K562 (cell line): Measurements from ENCODE around the gene PELI2. TPM values are rescaled to one million over a fixed set of nuclear protein-coding genes. Genes with fewer than 3 reads are reported as not detected.

Experiments
- DIDO1 ChIP-seq: fragments of 450-650 bp; IDR thresholded peaks from 2 replicates; pipeline ENCODE4 v1.6.1; 2016; ENCODE audit warnings: low read depth, missing biosample characterization, missing genetic modification characterization
- FOXM1 ChIP-seq, 2 experiments: fragments of 450-650 bp in 1 of 2; sonication (generic) in 1 of 2; formaldehyde crosslinking in 1 of 2; IDR thresholded peaks; 2 replicates each; pipeline versions ENCODE4 v1.6.1 to v1.9.0; 2017 to 2022; ENCODE audit warnings: low read depth in 2 of 2, mild to moderate bottlenecking in 2 of 2, missing genetic modification reagents in 1 of 2, moderate library complexity in 1 of 2
- GABPB2 ChIP-seq: fragments of 250-450 bp; sonication (Bioruptor Pico); conservative IDR thresholded peaks from 2 replicates; pipeline ENCODE4 v1.5.1; 2021; ENCODE audit warnings: mild to moderate bottlenecking
- KAT2B ChIP-seq: IDR thresholded peaks from one replicate; pipeline ENCODE4 v1.6.1; 2012; ENCODE audit warnings: low read depth, mild to moderate bottlenecking, control low read depth, inconsistent platforms, low read length, moderate library complexity
- LARP7 ChIP-seq: fragments of 450-650 bp; IDR thresholded peaks from 2 replicates; pipeline ENCODE4 v1.6.1; 2016
- MYNN ChIP-seq, 2 experiments: sonication (generic); formaldehyde crosslinking in 1 of 2; IDR thresholded peaks; 2 replicates each; pipeline versions ENCODE4 v1.5.0 to v1.6.1; 2016 to 2020; ENCODE audit warnings: antibody characterized with exemption in 1 of 2, missing genetic modification reagents in 1 of 2
- NFRKB ChIP-seq: fragments of 450-650 bp; IDR thresholded peaks from 2 replicates; pipeline ENCODE4 v1.6.1; 2016; ENCODE audit warnings: low read depth
- SNRNP70 ChIP-seq: fragments of 200-400 bp; formaldehyde crosslinking; optimal IDR thresholded peaks from 2 replicates; pipeline ENCODE3; 2017; ENCODE audit warnings: low read depth, low read length
- SRF ChIP-seq, 2 experiments: fragments of 250-450, 450-650 bp in 1 of 2; sonication (Bioruptor Pico) in 1 of 2; sonication (generic) in 1 of 2; formaldehyde crosslinking; IDR thresholded peaks; 2 replicates each; pipeline versions ENCODE4 v1.5.0 to v1.5.1; 2020 to 2022; ENCODE audit warnings: mild to moderate bottlenecking in 1 of 2, missing genetic modification reagents in 1 of 2
- SRSF9 ChIP-seq: fragments of 200-400 bp; formaldehyde crosslinking; IDR thresholded peaks from 2 replicates; pipeline ENCODE4 v1.6.1; 2017; ENCODE audit warnings: low read depth, low read length, borderline replicate concordance
- ZNF124 ChIP-seq: sonication (generic); formaldehyde crosslinking; IDR thresholded peaks from 2 replicates; pipeline ENCODE4 v1.8.1; 2022; ENCODE audit warnings: missing genetic modification reagents
- polyA plus RNA-seq, 8 experiments: library from polyadenylated mRNA; depleted of rRNA in 4 of 8; stranded (reverse) in 5 of 8; unstranded in 3 of 8; fragments of >200 nt; fragmentation: Nextera tagmentation in 2 of 8; fragmentation: Illumina TruSeq in 1 of 8; extraction: Ambion mirVana in 2 of 8; extraction: Trizol in 1 of 8; gene quantifications; 2 replicates each; pipeline versions ENCODE4 v1.2.1 to v1.2.3, GENCODE V29; 2011 to 2014; ENCODE audit warnings: inconsistent platforms in 1 of 8, missing spikeins in 1 of 8
- total RNA-seq, 7 experiments: library from RNA; depleted of rRNA in 6 of 7; stranded (reverse); fragments of >200 nt in 6 of 7; fragmentation: Illumina TruSeq in 2 of 7; extraction: Trizol in 2 of 7; gene quantifications; 2 replicates each; pipeline versions ENCODE4 v1.2.1 to v1.2.3, GENCODE V29; 2011 to 2021; ENCODE audit warnings: low replicate concordance in 1 of 7
- TF ChIP-seq, protein P1 (sequence below): IDR thresholded peaks from 2 replicates; pipeline ENCODE4 v1.6.1; 2014; ENCODE audit warnings: antibody characterized with exemption
- TF ChIP-seq, protein P2 (sequence below): sonication (generic); formaldehyde crosslinking; IDR thresholded peaks from 2 replicates; pipeline ENCODE4 v1.8.1; 2022; ENCODE audit warnings: missing genetic modification reagents

PELI2 gene
- total and polyA plus RNA-seq, 9 of the 15 experiments (the other 6 are each of a cell fraction or from before 2014, with no cell fraction given): 0.20 to 1.5 (median 0.44) TPM

DNA sequence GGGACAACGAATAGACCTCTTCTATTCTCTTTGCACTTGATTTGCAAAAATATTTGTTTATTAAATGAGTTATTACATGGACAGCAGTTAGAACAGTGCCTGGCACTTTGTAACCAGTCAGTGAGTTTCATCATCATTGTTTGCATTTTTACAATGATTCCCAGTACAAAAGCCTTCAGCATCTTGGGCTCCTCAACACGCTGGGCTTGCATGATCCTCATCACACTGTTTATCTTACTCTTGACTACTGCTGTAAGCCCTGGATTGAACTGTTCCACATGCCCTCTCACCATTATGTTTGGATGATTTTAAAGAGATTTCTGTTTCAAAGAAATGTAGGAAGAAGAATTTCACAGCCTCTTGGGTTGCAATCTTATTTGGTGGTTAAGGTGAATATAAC, 204.3 kb downstream of the PELI2 start (continued):
- TF ChIP-seq NFRKB (no peak), SRF (CRISPR knock-in tag; IDR thresholded peaks at IDR 0.05) (no peak), SNRNP70 (no peak), GABPB2 (no peak), MYNN (IDR thresholded peaks at IDR 0.05) (no peak), MYNN (CRISPR knock-in tag; IDR thresholded peaks at IDR 0.05) (no peak), SRSF9 (no peak), ZNF124 (CRISPR knock-in tag) (no peak), FOXM1 (IDR thresholded peaks at IDR 0.05; ENCODE audit: low read depth) (no peak), FOXM1 (CRISPR knock-in tag; IDR thresholded peaks at IDR 0.05; ENCODE audit: low read depth) (no peak), LARP7 (no peak), DIDO1 (tag) (no peak), KAT2B (no peak)
- TF ChIP-seq, protein P1, sequence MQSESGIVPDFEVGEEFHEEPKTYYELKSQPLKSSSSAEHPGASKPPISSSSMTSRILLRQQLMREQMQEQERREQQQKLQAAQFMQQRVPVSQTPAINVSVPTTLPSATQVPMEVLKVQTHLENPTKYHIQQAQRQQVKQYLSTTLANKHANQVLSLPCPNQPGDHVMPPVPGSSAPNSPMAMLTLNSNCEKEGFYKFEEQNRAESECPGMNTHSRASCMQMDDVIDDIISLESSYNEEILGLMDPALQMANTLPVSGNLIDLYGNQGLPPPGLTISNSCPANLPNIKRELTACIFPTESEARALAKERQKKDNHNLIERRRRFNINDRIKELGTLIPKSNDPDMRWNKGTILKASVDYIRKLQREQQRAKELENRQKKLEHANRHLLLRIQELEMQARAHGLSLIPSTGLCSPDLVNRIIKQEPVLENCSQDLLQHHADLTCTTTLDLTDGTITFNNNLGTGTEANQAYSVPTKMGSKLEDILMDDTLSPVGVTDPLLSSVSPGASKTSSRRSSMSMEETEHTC: no peak
- TF ChIP-seq, protein P2, sequence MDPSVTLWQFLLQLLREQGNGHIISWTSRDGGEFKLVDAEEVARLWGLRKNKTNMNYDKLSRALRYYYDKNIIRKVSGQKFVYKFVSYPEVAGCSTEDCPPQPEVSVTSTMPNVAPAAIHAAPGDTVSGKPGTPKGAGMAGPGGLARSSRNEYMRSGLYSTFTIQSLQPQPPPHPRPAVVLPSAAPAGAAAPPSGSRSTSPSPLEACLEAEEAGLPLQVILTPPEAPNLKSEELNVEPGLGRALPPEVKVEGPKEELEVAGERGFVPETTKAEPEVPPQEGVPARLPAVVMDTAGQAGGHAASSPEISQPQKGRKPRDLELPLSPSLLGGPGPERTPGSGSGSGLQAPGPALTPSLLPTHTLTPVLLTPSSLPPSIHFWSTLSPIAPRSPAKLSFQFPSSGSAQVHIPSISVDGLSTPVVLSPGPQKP (CRISPR knock-in tag): no peak
- TF ChIP-seq, all 486 proteins: peak for 0
